Neural cell (in vitro differentiated cells): Measurements from ENCODE around the gene PAPLN.

Source experiments
- CTCF ChIP-seq: fragments of 450-650 bp; IDR thresholded peaks from 2 replicates; pipeline ENCODE4 v1.5.1; 2014; ENCODE audit warnings: antibody characterized with exemption, mild to moderate bottlenecking, moderate library complexity; ENCODE audit not compliant: poor library complexity, severe bottlenecking
- EP300 ChIP-seq: fragments of 450-650 bp; conservative IDR thresholded peaks from 2 replicates; pipeline ENCODE4 v1.6.1; 2014; ENCODE audit warnings: antibody characterized with exemption, mild to moderate bottlenecking, moderate library complexity; ENCODE audit not compliant: poor library complexity, severe bottlenecking
- EZH2 ChIP-seq: fragments of 200-600, 300-800 bp; shearing (Covaris generic), sonication (generic); IDR thresholded peaks from 2 replicates; pipeline ENCODE4 v1.6.1; 2014; ENCODE audit warnings: antibody characterized with exemption, low read length, borderline replicate concordance, mild to moderate bottlenecking; ENCODE audit not compliant: insufficient read depth, poor library complexity, severe bottlenecking
- MXI1 ChIP-seq: fragments of 450-650 bp; conservative IDR thresholded peaks from 2 replicates; pipeline ENCODE4 v1.6.1; 2014; ENCODE audit warnings: antibody characterized with exemption, mild to moderate bottlenecking; ENCODE audit not compliant: poor library complexity, severe bottlenecking
- POLR2AphosphoS5 ChIP-seq: IDR thresholded peaks from 2 replicates; pipeline ENCODE4 v1.6.1; 2012
- RAD21 ChIP-seq: fragments of 450-650 bp; conservative IDR thresholded peaks from 2 replicates; pipeline ENCODE4 v1.6.1; 2014; ENCODE audit warnings: antibody characterized with exemption, mild to moderate bottlenecking, moderate library complexity
- REST ChIP-seq: IDR thresholded peaks from 2 replicates; pipeline ENCODE4 v1.6.1; 2012; ENCODE audit warnings: borderline replicate concordance
- SMC3 ChIP-seq: fragments of 450-650 bp; conservative IDR thresholded peaks from 2 replicates; pipeline ENCODE4 v1.6.1; 2014; ENCODE audit warnings: antibody characterized with exemption, mild to moderate bottlenecking, moderate library complexity; ENCODE audit not compliant: poor library complexity
- TAF1 ChIP-seq: IDR thresholded peaks from 2 replicates; pipeline ENCODE4 v1.6.1; 2012; ENCODE audit warnings: low read depth

GRCh38 chr14:73311708-73312030 is 74.4 kb downstream of the PAPLN start:
- TF ChIP-seq REST, result no peak
- TF ChIP-seq TAF1, result no peak
- no peak for TF ChIP-seq POLR2AphosphoS5
- TF ChIP-seq CTCF, result no peak
- TF ChIP-seq MXI1, result no peak
- TF ChIP-seq EZH2, result no peak
- no peak for TF ChIP-seq EP300
- no peak for TF ChIP-seq RAD21
- no peak for TF ChIP-seq SMC3
